GM12878 (cell line): ENCODE data around the gene CACNA2D3. TPM values are rescaled to one million over a fixed set of nuclear protein-coding genes. Genes with fewer than 3 reads are reported as not detected.

ENCODE experiments used
- ATAC-seq: fragments of 200-7000 bp; cut with Tn5 transposase; 3 replicates; pipeline ENCODE4 v1.9.1; 2020; ENCODE audit warnings: mild to moderate bottlenecking, moderate library complexity
- BruUV-seq: library from RNA; stranded (reverse); fragments of 400-500 nt; replicated peaks from 2 replicates; lab custom pipeline; 2021; lab: Mats Ljungman, UMichigan
- CTCF ChIA-PET: fragments of 300-600 bp; sonication (Branson Sonifier 250); formaldehyde crosslinking; extraction: SDS; loops from one replicate; lab custom pipeline; 2021; ENCODE audit warnings: inconsistent platforms; lab: Yijun Ruan, JAX
- POLR2A ChIA-PET: fragments of 350-600 bp; formaldehyde crosslinking; extraction: SDS; loops from one replicate; lab custom pipeline; 2021; ENCODE audit warnings: inconsistent platforms; lab: Charles Lee
- RAD21 ChIA-PET: fragments of 300-600 bp; sonication (Branson Sonifier 250); formaldehyde crosslinking; loops from one replicate; lab custom pipeline; 2023; ENCODE audit warnings: antibody characterized with exemption; ENCODE audit not compliant: unreplicated experiment; lab: Charles Lee
- SMC1A ChIA-PET: fragments of 300-600 bp; sonication (Branson Sonifier 250); formaldehyde crosslinking; loops from one replicate; lab custom pipeline; 2023; ENCODE audit not compliant: unreplicated experiment, uncharacterized antibody; lab: Charles Lee
- DNase-seq: peaks from one replicate; pipeline ENCODE4 v3.0.0-alpha.2; 2011; ENCODE audit warnings: low read depth, low spot score
- FAIRE-seq: peaks from 3 replicates; lab custom pipeline; 2011; peaks lifted over from hg19 to GRCh38; lab: Jason Lieb, UNC
- H2AFZ ChIP-seq: 2 replicates; pipeline ENCODE4 v1.6.0; 2011; ENCODE audit warnings: low read depth, low read length, control low read depth; ENCODE audit not compliant: control insufficient read depth
- H3K27ac ChIP-seq: 2 replicates; pipeline ENCODE4 v1.5.1; 2011; ENCODE audit warnings: control low read depth; ENCODE audit not compliant: control insufficient read depth, insufficient read depth
- H3K27me3 ChIP-seq, 2 experiments: replicated peaks in 1 of 2; 2 replicates each; pipeline versions ENCODE4 v1.6.0 to v1.6.1; 2011; ENCODE audit warnings: low read length in 1 of 2; ENCODE audit not compliant: control insufficient read depth in 2 of 2, insufficient read depth in 2 of 2
- H3K36me3 ChIP-seq, 2 experiments: 2 replicates each; pipeline ENCODE4 v1.5.1; 2011; ENCODE audit warnings: low read length in 1 of 2; ENCODE audit not compliant: control insufficient read depth in 2 of 2, insufficient read depth in 2 of 2
- H3K4me1 ChIP-seq: 2 replicates; pipeline ENCODE4 v1.6.1; 2011; ENCODE audit warnings: mild to moderate bottlenecking, low read length, moderate library complexity, mixed read lengths; ENCODE audit not compliant: control insufficient read depth, insufficient read depth
- H3K4me2 ChIP-seq: 2 replicates; pipeline ENCODE4 v1.6.0; 2011; ENCODE audit warnings: control low read depth; ENCODE audit not compliant: control insufficient read depth, insufficient read depth
- H3K4me3 ChIP-seq: fragments of 200-600 bp; sonication (generic); 2 replicates; pipeline ENCODE4 v1.5.1; 2016
- H3K79me2 ChIP-seq: 2 replicates; pipeline ENCODE4 v1.6.0; 2011; ENCODE audit warnings: low read length; ENCODE audit not compliant: control insufficient read depth, insufficient read depth
- H3K9ac ChIP-seq: 2 replicates; pipeline ENCODE4 v1.8.0; 2011; ENCODE audit warnings: low read length, control low read depth, mixed read lengths; ENCODE audit not compliant: control insufficient read depth, insufficient read depth
- H3K9me3 ChIP-seq: replicated peaks from 3 replicates; pipeline ENCODE4 v1.5.1; 2011; ENCODE audit warnings: mild to moderate bottlenecking, low read length; ENCODE audit not compliant: control insufficient read depth, insufficient read depth
- H4K20me1 ChIP-seq: 2 replicates; pipeline ENCODE4 v1.6.0; 2011; ENCODE audit not compliant: control insufficient read depth, insufficient read depth
- BCL11A ChIP-seq: IDR thresholded peaks from 2 replicates; pipeline ENCODE4 v1.6.1; 2011; ENCODE audit warnings: low read depth, low read length
- CBFB ChIP-seq: IDR thresholded peaks from 2 replicates; pipeline ENCODE4 v1.6.1; 2016; ENCODE audit warnings: antibody characterized with exemption, low read depth
- ETV6 ChIP-seq, 2 experiments: fragments of 450-650 bp in 1 of 2; IDR thresholded peaks in 1 of 2; conservative IDR thresholded peaks in 1 of 2; 2 replicates each; pipeline ENCODE4 v1.6.1; 2014; ENCODE audit warnings: antibody characterized with exemption in 1 of 2, borderline replicate concordance in 1 of 2, low read depth in 1 of 2, mild to moderate bottlenecking in 1 of 2, moderate library complexity in 1 of 2
- GABPA ChIP-seq: IDR thresholded peaks from 2 replicates; pipeline ENCODE4 v1.6.1; 2014; ENCODE audit warnings: antibody characterized with exemption, low read depth, mild to moderate bottlenecking, inconsistent platforms
- IKZF2 ChIP-seq, 2 experiments: fragments of 450-650 bp; IDR thresholded peaks; 2 replicates each; pipeline ENCODE4 v1.6.1; 2017; ENCODE audit warnings: mild to moderate bottlenecking in 2 of 2, moderate library complexity in 2 of 2
- JUNB ChIP-seq: IDR thresholded peaks from 2 replicates; pipeline ENCODE4 v1.6.1; 2016; ENCODE audit warnings: antibody characterized with exemption, mild to moderate bottlenecking
- RCOR1 ChIP-seq: conservative IDR thresholded peaks from 2 replicates; pipeline ENCODE4 v1.6.1; 2012; ENCODE audit warnings: low read depth, low read length, improper control_type of control experiment
- SMC3 ChIP-seq: IDR thresholded peaks from 2 replicates; pipeline ENCODE4 v1.6.1; 2011; ENCODE audit warnings: low read length, improper control_type of control experiment, borderline replicate concordance
- TAF1 ChIP-seq: IDR thresholded peaks from 2 replicates; pipeline ENCODE4 v1.6.1; 2011; ENCODE audit warnings: mild to moderate bottlenecking, low read depth, low read length, borderline replicate concordance
- WGBS: methylation state at CpG from one replicate; pipeline ENCODE4 v1.1.6; 2016; ENCODE audit warnings: low lambda C conversion rate; ENCODE audit not compliant: insufficient replicate concordance, insufficient coverage; ENCODE audit errors: missing lambda C conversion rate; 5-methylcytosine and 5-hydroxymethylcytosine counted together
- in situ Hi-C: fragments of 300-500 bp; cut with MboI; formaldehyde crosslinking; loops from 9 replicates; pipeline ENCODE4 v1.14.3; 2018; ENCODE audit warnings: mixed read lengths
- intact Hi-C: fragments of 100-400 bp; cut with micrococcal nuclease; formaldehyde crosslinking; loops from one replicate; pipeline ENCODE4 v1.14.2; 2022; ENCODE audit not compliant: unreplicated experiment
- polyA plus RNA-seq, 11 experiments: library from polyadenylated mRNA; depleted of rRNA in 4 of 11; unstranded in 6 of 11; stranded (reverse) in 5 of 11; fragments of >200 nt; fragmentation: Nextera tagmentation in 4 of 11; fragmentation: Illumina TruSeq in 1 of 11; extraction: Ambion mirVana in 4 of 11; extraction: Trizol in 1 of 11; gene quantifications; 1 replicate in 1 of 11; 2 replicates in 10 of 11; pipeline versions ENCODE4 v1.2.1 to v1.2.3, GENCODE V29; 2011 to 2016; ENCODE audit warnings: inconsistent platforms in 2 of 11, missing spikeins in 2 of 11, low read depth in 1 of 11
- total RNA-seq, 4 experiments: library from RNA; depleted of rRNA in 3 of 4; stranded (reverse); fragments of >200 nt in 3 of 4; fragmentation: Illumina TruSeq in 1 of 4; extraction: Trizol in 1 of 4; gene quantifications; 2 replicates each; pipeline versions ENCODE4 v1.2.1 to v1.2.3, GENCODE V29; 2013 to 2021
- TF ChIP-seq, protein P1 (sequence below): IDR thresholded peaks from 2 replicates; pipeline ENCODE4 v1.6.1; 2012; ENCODE audit warnings: low read length, inconsistent platforms
- TF ChIP-seq, protein P2 (sequence below): fragments of 450-650 bp; IDR thresholded peaks from 2 replicates; pipeline ENCODE4 v1.6.1; 2017; ENCODE audit warnings: borderline replicate concordance
- TF ChIP-seq, protein P3 (sequence below): fragments of 450-650 bp; IDR thresholded peaks from 2 replicates; pipeline ENCODE4 v1.6.1; 2017; ENCODE audit warnings: antibody characterized with exemption, mild to moderate bottlenecking, moderate library complexity

CACNA2D3 gene
- total and polyA plus RNA-seq, 10 of the 15 experiments (the other 5 are each of a cell fraction or from before 2014, with no cell fraction given): not detected

DNA sequence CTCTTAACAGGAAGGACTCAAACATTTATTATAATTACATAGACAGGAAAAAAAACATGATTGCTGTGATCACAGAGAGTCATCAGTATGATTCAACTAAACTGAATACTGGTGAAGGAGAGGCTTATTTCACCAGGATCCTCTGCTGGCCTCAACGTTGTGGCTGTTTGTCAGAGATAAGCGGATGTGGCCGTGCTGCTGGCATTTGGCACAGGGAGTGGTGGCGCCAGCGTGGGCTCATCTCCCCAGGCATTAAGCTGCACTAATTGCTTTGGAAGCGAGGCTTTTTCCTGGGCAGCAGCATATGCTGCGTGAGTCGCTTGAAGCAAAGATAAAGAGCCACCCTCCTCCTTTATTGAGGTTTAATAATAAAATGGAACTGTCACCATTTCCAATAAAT is 498.8 kb downstream of the CACNA2D3 start:
- no peak for ATAC-seq
- in situ Hi-C loops (no loop called here), intact Hi-C loops (no loop called here)
- no peaks in the 10 kb centered on the region for H3K4me1 ChIP-seq
- BruUV-seq: no TSS peak
- 75% methylated on average over 8 of the region's 8 CpGs for WGBS
- H3K79me2 ChIP-seq: no peaks in the 10 kb centered on the region
- SMC1A ChIA-PET: no interaction called here
- no peak overlapping the region for H3K27ac ChIP-seq
- no peaks in the 10 kb centered on the region for H4K20me1 ChIP-seq
- CTCF ChIA-PET: no interaction called here
- H3K9me3 ChIP-seq: no peaks in the 10 kb centered on the region
- no peak overlapping the region for H3K9ac ChIP-seq
- DNase-seq: no peak
- FAIRE-seq: no peak
- H3K27me3 ChIP-seq: no peaks in the 10 kb centered on the region
- no peak overlapping the region for H2AFZ ChIP-seq
- POLR2A ChIA-PET: no interaction called here
- RAD21 ChIA-PET: no interaction called here
- no peak overlapping the region for H3K4me3 ChIP-seq
- no peak for TF ChIP-seq BCL11A
- no peak for TF ChIP-seq ETV6 (conservative IDR thresholded peaks at IDR 0.05 in 1 of 2, IDR thresholded peaks at IDR 0.05 in 1 of 2; ENCODE audit: borderline replicate concordance in 1 of 2, low read depth in 1 of 2)
- TF ChIP-seq RCOR1: no peak
- no peak for TF ChIP-seq IKZF2 (IDR thresholded peaks at IDR 0.05)
- TF ChIP-seq, protein P1, sequence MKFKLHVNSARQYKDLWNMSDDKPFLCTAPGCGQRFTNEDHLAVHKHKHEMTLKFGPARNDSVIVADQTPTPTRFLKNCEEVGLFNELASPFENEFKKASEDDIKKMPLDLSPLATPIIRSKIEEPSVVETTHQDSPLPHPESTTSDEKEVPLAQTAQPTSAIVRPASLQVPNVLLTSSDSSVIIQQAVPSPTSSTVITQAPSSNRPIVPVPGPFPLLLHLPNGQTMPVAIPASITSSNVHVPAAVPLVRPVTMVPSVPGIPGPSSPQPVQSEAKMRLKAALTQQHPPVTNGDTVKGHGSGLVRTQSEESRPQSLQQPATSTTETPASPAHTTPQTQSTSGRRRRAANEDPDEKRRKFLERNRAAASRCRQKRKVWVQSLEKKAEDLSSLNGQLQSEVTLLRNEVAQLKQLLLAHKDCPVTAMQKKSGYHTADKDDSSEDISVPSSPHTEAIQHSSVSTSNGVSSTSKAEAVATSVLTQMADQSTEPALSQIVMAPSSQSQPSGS: no peak
- TF ChIP-seq SMC3: no peak
- TF ChIP-seq CBFB: no peak
- TF ChIP-seq JUNB: no peak
- no peak for TF ChIP-seq TAF1
- TF ChIP-seq, protein P2, sequence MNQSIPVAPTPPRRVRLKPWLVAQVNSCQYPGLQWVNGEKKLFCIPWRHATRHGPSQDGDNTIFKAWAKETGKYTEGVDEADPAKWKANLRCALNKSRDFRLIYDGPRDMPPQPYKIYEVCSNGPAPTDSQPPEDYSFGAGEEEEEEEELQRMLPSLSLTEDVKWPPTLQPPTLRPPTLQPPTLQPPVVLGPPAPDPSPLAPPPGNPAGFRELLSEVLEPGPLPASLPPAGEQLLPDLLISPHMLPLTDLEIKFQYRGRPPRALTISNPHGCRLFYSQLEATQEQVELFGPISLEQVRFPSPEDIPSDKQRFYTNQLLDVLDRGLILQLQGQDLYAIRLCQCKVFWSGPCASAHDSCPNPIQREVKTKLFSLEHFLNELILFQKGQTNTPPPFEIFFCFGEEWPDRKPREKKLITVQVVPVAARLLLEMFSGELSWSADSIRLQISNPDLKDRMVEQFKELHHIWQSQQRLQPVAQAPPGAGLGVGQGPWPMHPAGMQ: no peak
- no peak for TF ChIP-seq GABPA
- TF ChIP-seq, protein P3, sequence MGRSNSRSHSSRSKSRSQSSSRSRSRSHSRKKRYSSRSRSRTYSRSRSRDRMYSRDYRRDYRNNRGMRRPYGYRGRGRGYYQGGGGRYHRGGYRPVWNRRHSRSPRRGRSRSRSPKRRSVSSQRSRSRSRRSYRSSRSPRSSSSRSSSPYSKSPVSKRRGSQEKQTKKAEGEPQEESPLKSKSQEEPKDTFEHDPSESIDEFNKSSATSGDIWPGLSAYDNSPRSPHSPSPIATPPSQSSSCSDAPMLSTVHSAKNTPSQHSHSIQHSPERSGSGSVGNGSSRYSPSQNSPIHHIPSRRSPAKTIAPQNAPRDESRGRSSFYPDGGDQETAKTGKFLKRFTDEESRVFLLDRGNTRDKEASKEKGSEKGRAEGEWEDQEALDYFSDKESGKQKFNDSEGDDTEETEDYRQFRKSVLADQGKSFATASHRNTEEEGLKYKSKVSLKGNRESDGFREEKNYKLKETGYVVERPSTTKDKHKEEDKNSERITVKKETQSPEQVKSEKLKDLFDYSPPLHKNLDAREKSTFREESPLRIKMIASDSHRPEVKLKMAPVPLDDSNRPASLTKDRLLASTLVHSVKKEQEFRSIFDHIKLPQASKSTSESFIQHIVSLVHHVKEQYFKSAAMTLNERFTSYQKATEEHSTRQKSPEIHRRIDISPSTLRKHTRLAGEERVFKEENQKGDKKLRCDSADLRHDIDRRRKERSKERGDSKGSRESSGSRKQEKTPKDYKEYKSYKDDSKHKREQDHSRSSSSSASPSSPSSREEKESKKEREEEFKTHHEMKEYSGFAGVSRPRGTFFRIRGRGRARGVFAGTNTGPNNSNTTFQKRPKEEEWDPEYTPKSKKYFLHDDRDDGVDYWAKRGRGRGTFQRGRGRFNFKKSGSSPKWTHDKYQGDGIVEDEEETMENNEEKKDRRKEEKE: no peak
- H3K4me2 ChIP-seq: no peak overlapping the region
- H3K36me3 ChIP-seq: no peaks in the 10 kb centered on the region
